WTC11 (cell line): ENCODE data around the gene PTPRN2.

ENCODE experiments used
- HMGXB4 ChIP-seq: sonication (generic); formaldehyde crosslinking; IDR thresholded peaks from 2 replicates; pipeline ENCODE4 v1.8.1; 2023; ENCODE audit warnings: mild to moderate bottlenecking, moderate library complexity, missing genetic modification reagents
- NR2C2 ChIP-seq: sonication (generic); formaldehyde crosslinking; IDR thresholded peaks from 2 replicates; pipeline ENCODE4 v1.8.0; 2022; ENCODE audit warnings: mild to moderate bottlenecking, missing genetic modification reagents
- TF ChIP-seq, protein P1 (sequence below): sonication (generic); formaldehyde crosslinking; IDR thresholded peaks from 2 replicates; pipeline ENCODE4 v1.8.1; 2022; ENCODE audit warnings: mild to moderate bottlenecking, moderate library complexity, missing genetic modification reagents
- TF ChIP-seq, protein P2 (sequence below): fragments of 200-600 bp; IDR thresholded peaks from 2 replicates; pipeline ENCODE4 v1.8.0; 2022; ENCODE audit warnings: antibody characterized with exemption

DNA sequence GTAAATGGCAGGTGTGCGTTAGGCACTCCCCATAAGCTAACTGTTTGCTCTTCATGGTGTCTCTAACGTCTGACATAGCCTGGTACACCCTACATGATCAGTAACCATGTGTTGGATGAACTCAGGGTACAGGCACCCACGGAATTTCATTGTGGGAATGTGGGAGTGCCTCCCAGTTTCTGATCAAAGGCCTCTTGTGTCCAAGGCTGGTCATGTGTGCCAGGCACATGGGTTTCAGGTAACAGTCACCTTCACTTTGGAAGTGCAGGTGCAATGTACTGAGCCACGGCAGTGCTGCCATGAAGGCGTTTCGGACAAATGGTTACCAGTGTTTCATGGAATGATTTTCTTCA is 952.5 kb downstream of the PTPRN2 start:
- TF ChIP-seq, protein P1, sequence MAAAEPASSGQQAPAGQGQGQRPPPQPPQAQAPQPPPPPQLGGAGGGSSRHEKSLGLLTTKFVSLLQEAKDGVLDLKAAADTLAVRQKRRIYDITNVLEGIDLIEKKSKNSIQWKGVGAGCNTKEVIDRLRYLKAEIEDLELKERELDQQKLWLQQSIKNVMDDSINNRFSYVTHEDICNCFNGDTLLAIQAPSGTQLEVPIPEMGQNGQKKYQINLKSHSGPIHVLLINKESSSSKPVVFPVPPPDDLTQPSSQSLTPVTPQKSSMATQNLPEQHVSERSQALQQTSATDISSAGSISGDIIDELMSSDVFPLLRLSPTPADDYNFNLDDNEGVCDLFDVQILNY (CRISPR knock-in tag), result no peak
- TF ChIP-seq NR2C2 (CRISPR knock-in tag) (no peak), HMGXB4 (CRISPR knock-in tag) (no peak)
- TF ChIP-seq, protein P2, sequence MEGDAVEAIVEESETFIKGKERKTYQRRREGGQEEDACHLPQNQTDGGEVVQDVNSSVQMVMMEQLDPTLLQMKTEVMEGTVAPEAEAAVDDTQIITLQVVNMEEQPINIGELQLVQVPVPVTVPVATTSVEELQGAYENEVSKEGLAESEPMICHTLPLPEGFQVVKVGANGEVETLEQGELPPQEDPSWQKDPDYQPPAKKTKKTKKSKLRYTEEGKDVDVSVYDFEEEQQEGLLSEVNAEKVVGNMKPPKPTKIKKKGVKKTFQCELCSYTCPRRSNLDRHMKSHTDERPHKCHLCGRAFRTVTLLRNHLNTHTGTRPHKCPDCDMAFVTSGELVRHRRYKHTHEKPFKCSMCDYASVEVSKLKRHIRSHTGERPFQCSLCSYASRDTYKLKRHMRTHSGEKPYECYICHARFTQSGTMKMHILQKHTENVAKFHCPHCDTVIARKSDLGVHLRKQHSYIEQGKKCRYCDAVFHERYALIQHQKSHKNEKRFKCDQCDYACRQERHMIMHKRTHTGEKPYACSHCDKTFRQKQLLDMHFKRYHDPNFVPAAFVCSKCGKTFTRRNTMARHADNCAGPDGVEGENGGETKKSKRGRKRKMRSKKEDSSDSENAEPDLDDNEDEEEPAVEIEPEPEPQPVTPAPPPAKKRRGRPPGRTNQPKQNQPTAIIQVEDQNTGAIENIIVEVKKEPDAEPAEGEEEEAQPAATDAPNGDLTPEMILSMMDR, result no peak
